ENCODE measurements around the gene EP400.

GRCh38 chr12:132114667-132115066 lies 164.9 kb downstream of the EP400 start:
- TF ChIP-seq NFE2L2 (IDR thresholded peaks at IDR 0.05; ENCODE audit: low read depth, low read length) = no peak
- no peak for TF ChIP-seq RCOR1 (IDR thresholded peaks at IDR 0.05; ENCODE audit: insufficient replicate concordance, low read length)
- no peak for TF ChIP-seq MXI1 (IDR thresholded peaks at IDR 0.05; ENCODE audit: borderline replicate concordance, low read depth, low read length)
- TF ChIP-seq, protein P1, sequence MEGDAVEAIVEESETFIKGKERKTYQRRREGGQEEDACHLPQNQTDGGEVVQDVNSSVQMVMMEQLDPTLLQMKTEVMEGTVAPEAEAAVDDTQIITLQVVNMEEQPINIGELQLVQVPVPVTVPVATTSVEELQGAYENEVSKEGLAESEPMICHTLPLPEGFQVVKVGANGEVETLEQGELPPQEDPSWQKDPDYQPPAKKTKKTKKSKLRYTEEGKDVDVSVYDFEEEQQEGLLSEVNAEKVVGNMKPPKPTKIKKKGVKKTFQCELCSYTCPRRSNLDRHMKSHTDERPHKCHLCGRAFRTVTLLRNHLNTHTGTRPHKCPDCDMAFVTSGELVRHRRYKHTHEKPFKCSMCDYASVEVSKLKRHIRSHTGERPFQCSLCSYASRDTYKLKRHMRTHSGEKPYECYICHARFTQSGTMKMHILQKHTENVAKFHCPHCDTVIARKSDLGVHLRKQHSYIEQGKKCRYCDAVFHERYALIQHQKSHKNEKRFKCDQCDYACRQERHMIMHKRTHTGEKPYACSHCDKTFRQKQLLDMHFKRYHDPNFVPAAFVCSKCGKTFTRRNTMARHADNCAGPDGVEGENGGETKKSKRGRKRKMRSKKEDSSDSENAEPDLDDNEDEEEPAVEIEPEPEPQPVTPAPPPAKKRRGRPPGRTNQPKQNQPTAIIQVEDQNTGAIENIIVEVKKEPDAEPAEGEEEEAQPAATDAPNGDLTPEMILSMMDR (conservative IDR thresholded peaks at IDR 0.05; ENCODE audit: low read depth, low read length) = no peak
- TF ChIP-seq RFX5 (IDR thresholded peaks at IDR 0.05; ENCODE audit: low read depth, low read length) = no peak
- no peak for TF ChIP-seq RAD21 (IDR thresholded peaks at IDR 0.05; ENCODE audit: low read length)
- TF ChIP-seq POLR2A (IDR thresholded peaks at IDR 0.05; ENCODE audit: low read depth, low read length) = no peak
- no peak for TF ChIP-seq CEBPB (IDR thresholded peaks at IDR 0.05; ENCODE audit: low read depth, low read length)
